ENCODE results near the gene CNR1.

DNA sequence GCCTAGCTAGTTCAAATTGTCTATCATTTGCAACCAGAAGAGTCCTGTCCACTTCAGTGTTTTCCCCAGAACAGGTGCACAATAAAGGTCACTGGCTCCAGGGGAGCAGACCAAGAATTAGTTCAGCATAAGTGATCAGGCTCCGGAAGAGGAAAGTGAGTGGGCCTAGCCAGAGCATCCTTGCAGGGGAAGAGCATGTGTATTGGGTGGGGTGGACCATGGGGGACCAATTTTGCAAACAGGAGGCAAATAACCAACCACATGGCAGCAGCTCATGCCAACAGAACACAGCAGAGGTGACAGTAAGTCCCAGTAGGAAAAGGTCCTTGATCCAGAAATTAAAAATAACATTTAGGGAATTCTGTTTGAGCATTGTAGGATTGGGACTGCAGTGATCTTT lies 43.2 kb upstream of the CNR1 start:
- no peak for TF ChIP-seq CSRNP3 (CRISPR knock-in tag; IDR thresholded peaks at IDR 0.05)
- TF ChIP-seq TCF4 (CRISPR knock-in tag; IDR thresholded peaks at IDR 0.05; ENCODE audit: borderline replicate concordance): no peak
- TF ChIP-seq TOX (CRISPR knock-in tag; IDR thresholded peaks at IDR 0.05; ENCODE audit: borderline replicate concordance): no peak
- TF ChIP-seq GLIS3 (CRISPR knock-in tag; IDR thresholded peaks at IDR 0.05): no peak
- no peak for TF ChIP-seq PATZ1 (CRISPR knock-in tag; IDR thresholded peaks at IDR 0.05; ENCODE audit: borderline replicate concordance)
- no peak for TF ChIP-seq ZFP3 (CRISPR knock-in tag; IDR thresholded peaks at IDR 0.05)
- TF ChIP-seq ZFP30 (CRISPR knock-in tag; IDR thresholded peaks at IDR 0.05): no peak
- no peak for TF ChIP-seq ESRRG (CRISPR knock-in tag; IDR thresholded peaks at IDR 0.05)
- no peak for TF ChIP-seq ZNF70 (CRISPR knock-in tag; IDR thresholded peaks at IDR 0.05)
- TF ChIP-seq PPARA (CRISPR knock-in tag; IDR thresholded peaks at IDR 0.05; ENCODE audit: borderline replicate concordance): no peak

Data from SK-N-SH treated with all-trans-retinoic acid at 6 μM for 48 hours (cell line).